Ovary (tissue), 3 donors: ENCODE results near the gene TRPM4.

ENCODE experiments used
- EP300 ChIP-seq: sonication (generic); formaldehyde crosslinking; IDR thresholded peaks from one replicate; pipeline ENCODE4 v1.6.1; 2017; ENCODE audit warnings: antibody characterized with exemption
- POLR2A ChIP-seq: fragments of 450-650 bp; IDR thresholded peaks from one replicate; pipeline ENCODE4 v1.6.1; 2017; ENCODE audit warnings: antibody characterized with exemption, mild to moderate bottlenecking, moderate library complexity
- TF ChIP-seq, protein P1 (sequence below), 3 donors: fragments of 450-650 bp in 2 of 3; fragments of 200-600 bp in 1 of 3; IDR thresholded peaks; one replicate each; pipeline versions ENCODE4 v1.5.1 to v1.8.0; 2016 to 2022; ENCODE audit warnings: antibody characterized with exemption in 3 of 3, mild to moderate bottlenecking in 1 of 3
- donor health status: DM: no; HTN: no; CAD: no.

- TF ChIP-seq EP300 (no peak), POLR2A (no peak)
- TF ChIP-seq, protein P1, sequence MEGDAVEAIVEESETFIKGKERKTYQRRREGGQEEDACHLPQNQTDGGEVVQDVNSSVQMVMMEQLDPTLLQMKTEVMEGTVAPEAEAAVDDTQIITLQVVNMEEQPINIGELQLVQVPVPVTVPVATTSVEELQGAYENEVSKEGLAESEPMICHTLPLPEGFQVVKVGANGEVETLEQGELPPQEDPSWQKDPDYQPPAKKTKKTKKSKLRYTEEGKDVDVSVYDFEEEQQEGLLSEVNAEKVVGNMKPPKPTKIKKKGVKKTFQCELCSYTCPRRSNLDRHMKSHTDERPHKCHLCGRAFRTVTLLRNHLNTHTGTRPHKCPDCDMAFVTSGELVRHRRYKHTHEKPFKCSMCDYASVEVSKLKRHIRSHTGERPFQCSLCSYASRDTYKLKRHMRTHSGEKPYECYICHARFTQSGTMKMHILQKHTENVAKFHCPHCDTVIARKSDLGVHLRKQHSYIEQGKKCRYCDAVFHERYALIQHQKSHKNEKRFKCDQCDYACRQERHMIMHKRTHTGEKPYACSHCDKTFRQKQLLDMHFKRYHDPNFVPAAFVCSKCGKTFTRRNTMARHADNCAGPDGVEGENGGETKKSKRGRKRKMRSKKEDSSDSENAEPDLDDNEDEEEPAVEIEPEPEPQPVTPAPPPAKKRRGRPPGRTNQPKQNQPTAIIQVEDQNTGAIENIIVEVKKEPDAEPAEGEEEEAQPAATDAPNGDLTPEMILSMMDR (IDR thresholded peaks at IDR 0.05): no peak
Measured at GRCh38 chr19:49148044-49148682, 9.4 kb upstream of the TRPM4 start.
